Spleen (tissue), 11 donors: ENCODE data around the gene MGME1. TPM values are rescaled to one million over a fixed set of nuclear protein-coding genes. Genes with fewer than 3 reads are reported as not detected.

Experiments
- DNase-seq: peaks from one replicate; pipeline ENCODE4 v3.0.0-alpha.2; 2020
- H3K27ac ChIP-seq, 8 donors: fragments of 200-600 bp; sonication (generic) in 7 of 8; 1 replicate in 4 of 8; 2 replicates in 4 of 8; pipeline versions ENCODE4 v1.5.0 to v1.8.0; 2016 to 2021; ENCODE audit warnings: inconsistent platforms in 4 of 8, mild to moderate bottlenecking in 4 of 8, moderate library complexity in 1 of 8
- H3K27me3 ChIP-seq, 7 donors: fragments of 200-600 bp; sonication (generic) in 6 of 7; replicated peaks in 1 of 7; 1 replicate in 4 of 7; 2 replicates in 3 of 7; pipeline versions ENCODE4 v1.5.0 to v1.8.0; 2016 to 2021; ENCODE audit warnings: inconsistent platforms in 3 of 7, mild to moderate bottlenecking in 1 of 7
- H3K36me3 ChIP-seq, 6 donors: fragments of 200-600 bp; sonication (generic) in 5 of 6; 1 replicate in 4 of 6; 2 replicates in 2 of 6; pipeline versions ENCODE4 v1.5.0 to v1.8.0; 2016 to 2021; ENCODE audit warnings: inconsistent platforms in 2 of 6
- H3K4me1 ChIP-seq, 6 donors: fragments of 200-600 bp; sonication (generic) in 5 of 6; 1 replicate in 3 of 6; 2 replicates in 3 of 6; pipeline versions ENCODE4 v1.5.0 to v1.8.0; 2016 to 2021; ENCODE audit warnings: inconsistent platforms in 3 of 6
- H3K4me3 ChIP-seq, 8 donors: fragments of 200-600 bp; sonication (generic) in 7 of 8; 1 replicate in 4 of 8; 2 replicates in 4 of 8; pipeline versions ENCODE4 v1.5.0 to v1.8.0; 2016 to 2021; ENCODE audit warnings: inconsistent platforms in 4 of 8, mild to moderate bottlenecking in 4 of 8, moderate library complexity in 2 of 8
- H3K9me3 ChIP-seq, 8 donors: fragments of 200-600 bp; sonication (generic) in 7 of 8; 1 replicate in 4 of 8; 2 replicates in 4 of 8; pipeline versions ENCODE4 v1.5.0 to v1.8.0; 2016 to 2021; ENCODE audit warnings: inconsistent platforms in 4 of 8
- POLR2A ChIP-seq, 3 donors: fragments of 450-650 bp; IDR thresholded peaks; one replicate each; pipeline ENCODE4 v1.5.1; 2017; ENCODE audit warnings: antibody characterized with exemption in 3 of 3, mild to moderate bottlenecking in 1 of 3
- POLR2AphosphoS5 ChIP-seq, 3 donors: sonication (generic); formaldehyde crosslinking; IDR thresholded peaks; one replicate each; pipeline ENCODE4 v1.5.1; 2017; ENCODE audit warnings: antibody characterized with exemption in 3 of 3
- WGBS, 5 donors: extraction: QIAGEN DNeasy Blood & Tissue Kit in 3 of 5; methylation state at CpG; one replicate each; pipeline versions ENCODE4 v1.1.5 to v1.1.7; 2013 to 2018; 5-methylcytosine and 5-hydroxymethylcytosine counted together
- intact Hi-C: fragments of 100-400 bp; cut with DNase I; formaldehyde crosslinking; loops from one replicate; pipeline ENCODE4 v1.15.0; 2023; ENCODE audit warnings: low total_unique reads
- polyA plus RNA-seq, 3 donors: library from polyadenylated mRNA; stranded (reverse); fragments of 200-250 nt; gene quantifications; one replicate each; pipeline ENCODE4 v1.2.1, GENCODE V29; 2013
- total RNA-seq, 7 donors: library from RNA; depleted of rRNA in 3 of 7; stranded (reverse); fragments of >200 nt in 3 of 7; fragmentation: NEBNext Ultra II Directional in 4 of 7; extraction: Animal tissue kit (Norgen Biotek cat#: 25700) in 4 of 7; gene quantifications; one replicate each; pipeline versions ENCODE4 v1.1.0 to v1.2.1, GENCODE V29; 2016 to 2021
- TF ChIP-seq, protein P1 (sequence below), 11 experiments: fragments of 200-600 bp in 7 of 11; fragments of 450-650 bp in 4 of 11; sonication (generic) in 4 of 11; IDR thresholded peaks in 8 of 11; conservative IDR thresholded peaks in 3 of 11; 1 replicate in 7 of 11; 2 replicates in 4 of 11; pipeline versions ENCODE4 v1.4.0 to v1.8.0; 2016 to 2021; ENCODE audit warnings: antibody characterized with exemption in 11 of 11, inconsistent platforms in 4 of 11, mild to moderate bottlenecking in 1 of 11
- donor health status: healthy with polysubstance abuse.
- donor health status: DM: no; HTN: no; CAD: no; lungs with moderate emphysema.
- donor health status: DM: no; HTN: no; CAD: no.
- donor health status: Bipolar disorder and iron deficiency.
- donor health status: healthy.
- donor health status: DM: no; HTN: no; CAD: no.
- donor health status: DM: yes; HTN: yes; CAD: no.

MGME1 gene
- total and polyA plus RNA-seq, 10 donors = 20.9 to 33.4 (median 27.6) TPM

GRCh38 chr20:18005170-18005989 lies 36.6 kb downstream of the MGME1 start:
- Histone ChIP-seq H3K27me3 (no peaks in the 10 kb centered on the region), H3K4me1 (peaks cover 3 to 35% (median 16%) of the 10 kb centered on the region in 6 donors), H3K27ac (no peak overlapping the region), H3K36me3 (no peaks in the 10 kb centered on the region), H3K4me3 (no peak overlapping the region), H3K9me3 (no peaks in the 10 kb centered on the region)
- WGBS, 5 donors = 73 to 81% (median 78%) methylated on average over 21 of the region's 21 CpGs
- peak; percentile 82 for DNase-seq
- intact Hi-C loops = no loop called here
- TF ChIP-seq POLR2AphosphoS5 (IDR thresholded peaks at IDR 0.05) (peak in 1 of 3 donors; percentile 26), POLR2A (IDR thresholded peaks at IDR 0.05) (no peak)
- TF ChIP-seq, protein P1, sequence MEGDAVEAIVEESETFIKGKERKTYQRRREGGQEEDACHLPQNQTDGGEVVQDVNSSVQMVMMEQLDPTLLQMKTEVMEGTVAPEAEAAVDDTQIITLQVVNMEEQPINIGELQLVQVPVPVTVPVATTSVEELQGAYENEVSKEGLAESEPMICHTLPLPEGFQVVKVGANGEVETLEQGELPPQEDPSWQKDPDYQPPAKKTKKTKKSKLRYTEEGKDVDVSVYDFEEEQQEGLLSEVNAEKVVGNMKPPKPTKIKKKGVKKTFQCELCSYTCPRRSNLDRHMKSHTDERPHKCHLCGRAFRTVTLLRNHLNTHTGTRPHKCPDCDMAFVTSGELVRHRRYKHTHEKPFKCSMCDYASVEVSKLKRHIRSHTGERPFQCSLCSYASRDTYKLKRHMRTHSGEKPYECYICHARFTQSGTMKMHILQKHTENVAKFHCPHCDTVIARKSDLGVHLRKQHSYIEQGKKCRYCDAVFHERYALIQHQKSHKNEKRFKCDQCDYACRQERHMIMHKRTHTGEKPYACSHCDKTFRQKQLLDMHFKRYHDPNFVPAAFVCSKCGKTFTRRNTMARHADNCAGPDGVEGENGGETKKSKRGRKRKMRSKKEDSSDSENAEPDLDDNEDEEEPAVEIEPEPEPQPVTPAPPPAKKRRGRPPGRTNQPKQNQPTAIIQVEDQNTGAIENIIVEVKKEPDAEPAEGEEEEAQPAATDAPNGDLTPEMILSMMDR (IDR thresholded peaks at IDR 0.05 in 8 of 11, conservative IDR thresholded peaks at IDR 0.05 in 3 of 11) = no peak

DNA sequence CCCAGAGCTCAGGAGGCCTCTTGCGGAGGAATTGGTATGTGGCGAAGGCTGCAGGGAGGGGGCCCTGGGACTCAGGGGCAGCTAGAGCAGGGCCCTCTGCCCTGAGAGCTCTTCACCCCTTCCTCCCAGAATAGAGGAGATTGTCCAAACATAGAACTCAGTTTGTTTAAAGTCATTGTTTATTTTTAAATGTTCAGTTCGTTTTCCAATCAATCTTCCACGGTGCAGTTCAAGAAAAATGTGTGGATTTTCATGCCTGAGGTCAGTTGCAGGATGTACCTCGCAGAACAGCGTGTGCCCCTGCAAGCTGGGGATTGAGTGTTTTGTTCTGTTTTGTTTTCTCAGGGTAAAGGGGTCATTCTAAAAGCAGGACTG lies 37.2 kb downstream of the MGME1 start:
- TF ChIP-seq, protein P1 (IDR thresholded peaks at IDR 0.05 in 8 of 11, conservative IDR thresholded peaks at IDR 0.05 in 3 of 11) = no peak
- TF ChIP-seq POLR2A (IDR thresholded peaks at IDR 0.05) (no peak), POLR2AphosphoS5 (IDR thresholded peaks at IDR 0.05) (no peak)
- WGBS, 5 donors = 73 to 83% (median 81%) methylated on average over 6 of the region's 6 CpGs
- Histone ChIP-seq H3K27ac (no peak overlapping the region), H3K4me3 (no peak overlapping the region), H3K36me3 (no peaks in the 10 kb centered on the region), H3K4me1 (peaks cover 3 to 35% (median 16%) of the 10 kb centered on the region in 6 donors), H3K9me3 (no peaks in the 10 kb centered on the region), H3K27me3 (no peaks in the 10 kb centered on the region)
- no peak for DNase-seq
- intact Hi-C loops = no loop called here

DNA sequence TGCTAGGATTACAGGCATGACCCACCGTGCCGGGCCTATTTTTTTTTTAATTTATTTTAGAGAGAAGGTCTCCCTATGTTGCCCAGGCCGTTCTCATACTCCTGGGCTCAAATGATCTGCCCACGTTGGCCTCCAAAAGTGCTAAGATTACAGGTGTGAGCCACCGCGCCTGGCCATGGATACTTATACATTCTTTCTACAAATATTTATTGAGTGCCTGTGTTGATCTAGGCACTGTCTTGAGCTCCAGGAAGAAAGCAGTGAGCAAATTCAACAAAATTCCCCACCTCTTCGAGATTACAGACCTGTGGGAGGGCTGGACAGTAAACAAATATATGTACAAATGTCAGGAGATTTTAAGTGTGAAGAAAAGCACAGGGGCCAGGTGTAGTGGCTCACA lies 37.9 kb downstream of the MGME1 start:
- Histone ChIP-seq H3K4me3 (no peak overlapping the region), H3K36me3 (no peaks in the 10 kb centered on the region), H3K27ac (no peak overlapping the region), H3K9me3 (no peaks in the 10 kb centered on the region), H3K27me3 (no peaks in the 10 kb centered on the region), H3K4me1 (peaks cover 3 to 35% (median 16%) of the 10 kb centered on the region in 6 donors)
- intact Hi-C loops = no loop called here
- 88 to 95% (median 90%) methylated on average over 7 of the region's 7 CpGs for WGBS, 5 donors
- DNase-seq = no peak
- TF ChIP-seq POLR2AphosphoS5 (IDR thresholded peaks at IDR 0.05) (no peak), POLR2A (IDR thresholded peaks at IDR 0.05) (no peak)
- TF ChIP-seq, protein P1 (IDR thresholded peaks at IDR 0.05 in 8 of 11, conservative IDR thresholded peaks at IDR 0.05 in 3 of 11) = no peak

DNA sequence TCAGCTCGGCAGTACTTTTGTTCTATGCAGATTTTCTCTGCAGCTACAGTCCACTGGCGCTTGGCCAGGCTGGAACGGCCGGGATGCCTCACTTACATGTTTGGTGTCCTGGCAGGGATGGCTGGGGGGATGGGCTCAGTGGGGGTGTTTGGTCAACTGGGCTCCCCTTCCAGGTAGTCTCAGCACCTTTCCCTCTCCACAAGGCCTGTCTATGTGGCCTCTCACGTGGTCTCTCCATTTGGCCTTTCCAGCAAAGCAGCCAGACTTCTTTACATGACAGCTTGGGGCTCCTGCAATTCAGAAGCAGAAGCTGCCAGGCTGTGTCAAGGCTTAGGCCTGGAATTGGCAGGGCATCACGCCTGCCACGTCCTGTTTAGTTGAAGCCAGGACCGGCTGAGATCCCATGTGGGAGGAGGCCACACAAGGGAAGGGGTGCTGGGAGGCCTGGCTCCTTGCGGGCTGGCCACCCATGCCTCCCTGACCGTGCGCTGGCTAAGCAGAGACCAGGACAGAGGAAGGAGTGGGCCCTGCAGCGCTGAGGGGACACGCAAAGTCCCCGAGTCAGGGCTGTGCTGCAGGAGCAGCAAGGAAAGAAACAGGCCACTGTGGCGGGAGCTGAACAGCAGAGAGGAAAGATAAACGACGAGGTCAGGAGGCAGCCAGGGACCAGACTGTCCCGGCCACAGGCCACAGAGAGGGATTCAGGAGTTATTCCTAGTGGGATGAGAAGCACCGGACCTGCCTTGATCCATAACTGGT lies 38.9 kb downstream of the MGME1 start:
- Histone ChIP-seq H3K4me1 (peaks cover 3 to 34% (median 16%) of the 10 kb centered on the region in 6 donors), H3K9me3 (no peaks in the 10 kb centered on the region), H3K4me3 (no peak overlapping the region), H3K36me3 (no peaks in the 10 kb centered on the region), H3K27ac (no peak overlapping the region), H3K27me3 (no peaks in the 10 kb centered on the region)
- 76 to 84% (median 79%) methylated on average over 15 to 19 of the region's 19 CpGs for WGBS, 5 donors
- peak; percentile 70 for DNase-seq
- intact Hi-C loops = no loop called here
- no peak for TF ChIP-seq POLR2AphosphoS5 (IDR thresholded peaks at IDR 0.05)
- TF ChIP-seq, protein P1 (IDR thresholded peaks at IDR 0.05 in 8 of 11, conservative IDR thresholded peaks at IDR 0.05 in 3 of 11) = no peak
- no peak for TF ChIP-seq POLR2A (IDR thresholded peaks at IDR 0.05)
